ENCODE data around the gene GRK4. TPM values are rescaled to one million over a fixed set of nuclear protein-coding genes. Genes with fewer than 3 reads are reported as not detected.

Gene GRK4
- polyA plus RNA-seq, 1 of the 3 experiments (the other 2 are of a cell fraction): 2.7 TPM

DNA sequence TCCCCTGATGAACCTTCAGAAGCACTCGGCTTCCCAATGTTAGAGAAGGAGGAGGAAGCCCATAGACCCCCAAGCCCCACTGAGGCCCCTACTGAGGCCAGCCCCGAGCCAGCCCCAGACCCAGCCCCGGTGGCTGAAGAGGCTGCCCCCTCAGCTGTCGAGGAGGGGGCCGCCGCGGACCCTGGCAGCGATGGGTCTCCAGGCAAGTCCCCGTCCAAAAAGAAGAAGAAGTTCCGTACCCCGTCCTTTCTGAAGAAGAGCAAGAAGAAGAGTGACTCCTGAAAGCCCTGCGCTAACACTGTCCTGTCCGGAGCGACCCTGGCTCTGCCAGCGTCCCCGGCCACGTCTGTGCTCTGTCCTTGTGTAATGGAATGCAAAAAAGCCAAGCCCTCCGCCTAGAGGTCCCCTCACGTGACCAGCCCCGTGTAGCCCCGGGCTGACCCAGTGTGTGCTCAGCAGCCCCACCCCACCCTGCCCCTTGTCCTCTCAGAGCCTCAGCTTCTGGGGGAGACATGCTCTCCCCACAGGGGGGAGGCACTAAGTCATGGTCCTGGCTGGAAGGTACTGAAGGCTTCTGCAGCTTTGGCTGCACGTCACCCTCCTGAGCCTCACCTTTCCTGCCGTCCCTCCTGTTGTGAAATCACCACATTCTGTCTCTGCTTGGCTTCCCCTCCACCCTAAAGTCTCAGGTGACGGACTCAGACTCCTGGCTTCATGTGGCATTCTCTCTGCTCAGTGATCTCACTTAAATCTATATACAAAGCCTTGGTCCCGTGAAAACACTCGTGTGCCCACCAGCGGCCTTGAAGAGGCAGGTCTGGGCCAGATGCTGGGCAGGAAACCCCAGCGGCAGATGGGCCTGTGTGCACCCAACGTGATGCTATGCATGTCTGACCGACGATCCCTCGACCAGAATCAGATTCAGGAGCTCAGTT is 34.9 kb upstream of the GRK4 start:
- Histone ChIP-seq H3K27ac (ENCODE audit: low read depth in 2 of 2, low read length in 1 of 2) (no peak overlapping the region; a peak in 1 of 4 replicates), H2AFZ (ENCODE audit: low read depth) (no peak overlapping the region), H3K4me1 (ENCODE audit: control insufficient read depth in 1 of 2, insufficient read depth in 2 of 2, low read depth in 1 of 2, low read length in 1 of 2) (peaks cover 7 to 14% of the 10 kb centered on the region in 2 experiments; a peak in 2 of 4 replicates), H3K9me2 (no peaks in the 10 kb centered on the region), H4K20me1 (ENCODE audit: insufficient read depth) (peaks cover 11% of the 10 kb centered on the region; the same call in 1 of the 2 replicates), H3K36me3 (replicated peaks in 1 of 2; ENCODE audit: control insufficient read depth in 1 of 2, insufficient read depth in 2 of 2, low read length in 1 of 2) (peaks cover 14 to 85% of the 10 kb centered on the region in 2 experiments), H3K4me3 (ENCODE audit: low read depth in 2 of 2, low read length in 1 of 2) (no peak overlapping the region), H3F3A (replicated peaks; ENCODE audit: insufficient read depth) (peaks cover 8% of the 10 kb centered on the region), H3K4me2 (no peak overlapping the region), H3K27me3 (ENCODE audit: insufficient read depth) (no peaks in the 10 kb centered on the region), H3K9me3 (no peaks in the 10 kb centered on the region), H3K9ac (no peak overlapping the region), H3K79me2 (ENCODE audit: insufficient read depth) (peaks cover 10% of the 10 kb centered on the region)
- TF ChIP-seq SMC3 (IDR thresholded peaks at IDR 0.05; ENCODE audit: low read depth, low read length): no peak
- no peak for TF ChIP-seq NRF1 (IDR thresholded peaks at IDR 0.05; ENCODE audit: low read depth, low read length)
- no peak for TF ChIP-seq FOXM1 (IDR thresholded peaks at IDR 0.05; ENCODE audit: low read depth)
- TF ChIP-seq YY1 (IDR thresholded peaks at IDR 0.05; ENCODE audit: low read depth): no peak
- ChIA-PET POLR2A (interaction anchor here (0.6 to 1.0 kb wide), 2 partner anchors 8 to 163 kb away, joined by 3 to 4 read pairs; no protein-coding TSS in a partner anchor), CTCF (no interaction called here)
- WGBS (ENCODE audit: low lambda C conversion rate): 94% methylated on average over 22 of the region's 32 CpGs
- DNase-seq: no peak

DNA sequence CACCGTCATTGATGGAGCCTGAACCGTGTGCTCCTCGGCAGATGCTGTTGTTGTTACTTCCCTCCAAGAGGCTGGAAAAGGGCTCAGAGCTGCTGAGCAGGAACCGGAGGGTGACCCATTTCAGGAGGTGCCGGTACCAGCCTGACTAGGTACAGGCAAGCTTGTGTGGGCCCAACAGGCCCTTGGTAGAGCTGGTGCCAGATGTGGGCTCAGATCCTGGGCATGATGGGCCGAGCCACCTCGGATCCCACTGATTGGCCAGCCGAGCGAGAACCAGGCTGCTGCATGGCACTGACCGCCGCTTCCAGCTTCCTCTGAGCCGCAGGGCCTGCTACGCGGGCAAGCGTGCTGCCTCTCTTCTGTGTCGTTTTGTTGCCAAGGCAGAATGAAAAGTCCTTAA is 33.9 kb upstream of the GRK4 start:
- Histone ChIP-seq H3F3A (replicated peaks; ENCODE audit: insufficient read depth) (peaks cover 8% of the 10 kb centered on the region), H4K20me1 (ENCODE audit: insufficient read depth) (peaks cover 8% of the 10 kb centered on the region; the same call in 1 of the 2 replicates), H3K4me1 (ENCODE audit: control insufficient read depth in 1 of 2, insufficient read depth in 2 of 2, low read depth in 1 of 2, low read length in 1 of 2) (peaks cover 7 to 16% of the 10 kb centered on the region in 2 experiments; a peak in 2 of 4 replicates), H3K4me3 (ENCODE audit: low read depth in 2 of 2, low read length in 1 of 2) (no peak overlapping the region), H3K79me2 (ENCODE audit: insufficient read depth) (peaks cover 15% of the 10 kb centered on the region), H3K27me3 (ENCODE audit: insufficient read depth) (no peaks in the 10 kb centered on the region), H3K4me2 (no peak overlapping the region), H2AFZ (ENCODE audit: low read depth) (no peak overlapping the region), H3K36me3 (replicated peaks in 1 of 2; ENCODE audit: control insufficient read depth in 1 of 2, insufficient read depth in 2 of 2, low read length in 1 of 2) (peaks cover 14 to 79% of the 10 kb centered on the region in 2 experiments), H3K9me3 (no peaks in the 10 kb centered on the region), H3K9ac (no peak overlapping the region), H3K27ac (ENCODE audit: low read depth in 2 of 2, low read length in 1 of 2) (no peak overlapping the region; a peak in 1 of 4 replicates), H3K9me2 (no peaks in the 10 kb centered on the region)
- DNase-seq: no peak
- ChIA-PET CTCF (no interaction called here), POLR2A (no interaction called here)
- TF ChIP-seq, protein P1, sequence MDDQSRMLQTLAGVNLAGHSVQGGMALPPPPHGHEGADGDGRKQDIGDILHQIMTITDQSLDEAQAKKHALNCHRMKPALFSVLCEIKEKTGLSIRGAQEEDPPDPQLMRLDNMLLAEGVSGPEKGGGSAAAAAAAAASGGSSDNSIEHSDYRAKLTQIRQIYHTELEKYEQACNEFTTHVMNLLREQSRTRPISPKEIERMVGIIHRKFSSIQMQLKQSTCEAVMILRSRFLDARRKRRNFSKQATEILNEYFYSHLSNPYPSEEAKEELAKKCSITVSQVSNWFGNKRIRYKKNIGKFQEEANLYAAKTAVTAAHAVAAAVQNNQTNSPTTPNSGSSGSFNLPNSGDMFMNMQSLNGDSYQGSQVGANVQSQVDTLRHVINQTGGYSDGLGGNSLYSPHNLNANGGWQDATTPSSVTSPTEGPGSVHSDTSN (IDR thresholded peaks at IDR 0.05): no peak
- no peak for TF ChIP-seq CHD2 (IDR thresholded peaks at IDR 0.05; ENCODE audit: low read length, partially characterized antibody)
- no peak for TF ChIP-seq TAF1 (IDR thresholded peaks at IDR 0.05; ENCODE audit: borderline replicate concordance, low read depth, low read length)
- TF ChIP-seq GABPA (IDR thresholded peaks at IDR 0.05; ENCODE audit: low read depth): no peak
- TF ChIP-seq SIN3A (IDR thresholded peaks at IDR 0.05; ENCODE audit: borderline replicate concordance, low read depth, low read length): no peak
- TF ChIP-seq, protein P2, sequence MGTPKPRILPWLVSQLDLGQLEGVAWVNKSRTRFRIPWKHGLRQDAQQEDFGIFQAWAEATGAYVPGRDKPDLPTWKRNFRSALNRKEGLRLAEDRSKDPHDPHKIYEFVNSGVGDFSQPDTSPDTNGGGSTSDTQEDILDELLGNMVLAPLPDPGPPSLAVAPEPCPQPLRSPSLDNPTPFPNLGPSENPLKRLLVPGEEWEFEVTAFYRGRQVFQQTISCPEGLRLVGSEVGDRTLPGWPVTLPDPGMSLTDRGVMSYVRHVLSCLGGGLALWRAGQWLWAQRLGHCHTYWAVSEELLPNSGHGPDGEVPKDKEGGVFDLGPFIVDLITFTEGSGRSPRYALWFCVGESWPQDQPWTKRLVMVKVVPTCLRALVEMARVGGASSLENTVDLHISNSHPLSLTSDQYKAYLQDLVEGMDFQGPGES (IDR thresholded peaks at IDR 0.05; ENCODE audit: low read depth, low read length): no peak
- TF ChIP-seq TCF12 (IDR thresholded peaks at IDR 0.05): no peak
- TF ChIP-seq, protein P3, sequence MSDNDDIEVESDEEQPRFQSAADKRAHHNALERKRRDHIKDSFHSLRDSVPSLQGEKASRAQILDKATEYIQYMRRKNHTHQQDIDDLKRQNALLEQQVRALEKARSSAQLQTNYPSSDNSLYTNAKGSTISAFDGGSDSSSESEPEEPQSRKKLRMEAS (IDR thresholded peaks at IDR 0.05; ENCODE audit: low read depth): no peak
- TF ChIP-seq, protein P4, sequence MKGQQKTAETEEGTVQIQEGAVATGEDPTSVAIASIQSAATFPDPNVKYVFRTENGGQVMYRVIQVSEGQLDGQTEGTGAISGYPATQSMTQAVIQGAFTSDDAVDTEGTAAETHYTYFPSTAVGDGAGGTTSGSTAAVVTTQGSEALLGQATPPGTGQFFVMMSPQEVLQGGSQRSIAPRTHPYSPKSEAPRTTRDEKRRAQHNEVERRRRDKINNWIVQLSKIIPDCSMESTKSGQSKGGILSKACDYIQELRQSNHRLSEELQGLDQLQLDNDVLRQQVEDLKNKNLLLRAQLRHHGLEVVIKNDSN (IDR thresholded peaks at IDR 0.05; ENCODE audit: borderline replicate concordance, low read depth): no peak
- TF ChIP-seq RFX5 (IDR thresholded peaks at IDR 0.05; ENCODE audit: low read length): no peak
- TF ChIP-seq RAD21 (IDR thresholded peaks at IDR 0.05; ENCODE audit: low read length): no peak
- TF ChIP-seq MXI1 (IDR thresholded peaks at IDR 0.05; ENCODE audit: low read depth, low read length): no peak
- no peak for TF ChIP-seq NRF1 (IDR thresholded peaks at IDR 0.05; ENCODE audit: low read depth, low read length)
- no peak for TF ChIP-seq GATA2 (CRISPR knock-in tag; IDR thresholded peaks at IDR 0.05)
- TF ChIP-seq, protein P5, sequence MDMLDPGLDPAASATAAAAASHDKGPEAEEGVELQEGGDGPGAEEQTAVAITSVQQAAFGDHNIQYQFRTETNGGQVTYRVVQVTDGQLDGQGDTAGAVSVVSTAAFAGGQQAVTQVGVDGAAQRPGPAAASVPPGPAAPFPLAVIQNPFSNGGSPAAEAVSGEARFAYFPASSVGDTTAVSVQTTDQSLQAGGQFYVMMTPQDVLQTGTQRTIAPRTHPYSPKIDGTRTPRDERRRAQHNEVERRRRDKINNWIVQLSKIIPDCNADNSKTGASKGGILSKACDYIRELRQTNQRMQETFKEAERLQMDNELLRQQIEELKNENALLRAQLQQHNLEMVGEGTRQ (IDR thresholded peaks at IDR 0.05; ENCODE audit: borderline replicate concordance, low read depth, low read length): no peak
- no peak for TF ChIP-seq POLR2AphosphoS5 (IDR thresholded peaks at IDR 0.05; ENCODE audit: low read depth, low read length)
- WGBS (ENCODE audit: low lambda C conversion rate): 93% methylated on average over 11 of the region's 16 CpGs
